ENCODE measurements around the gene RPS13.

GRCh38 chr11:17036666-17037658 is 40.5 kb downstream of the RPS13 start:
- TF ChIP-seq, protein P1, sequence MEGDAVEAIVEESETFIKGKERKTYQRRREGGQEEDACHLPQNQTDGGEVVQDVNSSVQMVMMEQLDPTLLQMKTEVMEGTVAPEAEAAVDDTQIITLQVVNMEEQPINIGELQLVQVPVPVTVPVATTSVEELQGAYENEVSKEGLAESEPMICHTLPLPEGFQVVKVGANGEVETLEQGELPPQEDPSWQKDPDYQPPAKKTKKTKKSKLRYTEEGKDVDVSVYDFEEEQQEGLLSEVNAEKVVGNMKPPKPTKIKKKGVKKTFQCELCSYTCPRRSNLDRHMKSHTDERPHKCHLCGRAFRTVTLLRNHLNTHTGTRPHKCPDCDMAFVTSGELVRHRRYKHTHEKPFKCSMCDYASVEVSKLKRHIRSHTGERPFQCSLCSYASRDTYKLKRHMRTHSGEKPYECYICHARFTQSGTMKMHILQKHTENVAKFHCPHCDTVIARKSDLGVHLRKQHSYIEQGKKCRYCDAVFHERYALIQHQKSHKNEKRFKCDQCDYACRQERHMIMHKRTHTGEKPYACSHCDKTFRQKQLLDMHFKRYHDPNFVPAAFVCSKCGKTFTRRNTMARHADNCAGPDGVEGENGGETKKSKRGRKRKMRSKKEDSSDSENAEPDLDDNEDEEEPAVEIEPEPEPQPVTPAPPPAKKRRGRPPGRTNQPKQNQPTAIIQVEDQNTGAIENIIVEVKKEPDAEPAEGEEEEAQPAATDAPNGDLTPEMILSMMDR (IDR thresholded peaks at IDR 0.05; ENCODE audit: low read depth, low read length): no peak
- TF ChIP-seq POLR2A (IDR thresholded peaks at IDR 0.05; ENCODE audit: extremely low read depth, insufficient read length): no peak
- TF ChIP-seq MYC (IDR thresholded peaks at IDR 0.05; ENCODE audit: low read depth, low read length): no peak

Data from NB4 (cell line).